ENCODE data around the gene RAB30. TPM values are rescaled to one million over a fixed set of nuclear protein-coding genes. Genes with fewer than 3 reads are reported as not detected.

Gene RAB30
- polyA plus RNA-seq, 1 donor from 2014 or later = 36.4 TPM

DNA sequence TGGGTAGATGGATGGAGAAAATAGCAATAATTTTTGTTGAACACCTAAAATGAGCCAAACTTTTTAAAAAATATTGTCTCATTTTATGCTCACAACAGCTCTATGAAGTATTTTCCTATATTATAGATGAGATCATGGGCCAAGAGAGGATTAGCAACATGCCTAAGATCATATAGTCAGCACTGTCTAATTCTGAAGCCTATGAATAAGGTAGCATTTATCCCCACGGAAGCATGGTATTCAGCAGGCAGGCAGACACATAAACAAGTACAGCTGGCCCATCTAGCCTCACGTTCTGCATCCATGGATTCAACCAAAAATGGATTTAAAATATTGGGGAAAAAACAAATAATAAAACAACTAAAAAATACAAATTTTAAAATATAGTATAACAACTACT lies 21.9 kb upstream of the RAB30 start:
- Histone ChIP-seq H2AFZ (ENCODE audit: low read depth, low read length) (no peak overlapping the region), H3K36me3 (ENCODE audit: insufficient read depth, low read length) (no peaks in the 10 kb centered on the region), H3K27ac (ENCODE audit: low read length) (no peak overlapping the region), H3F3A (ENCODE audit: insufficient read depth, low read length, poor library complexity, severe bottlenecking) (no peaks in the 10 kb centered on the region), H3K27me3 (ENCODE audit: insufficient read depth, low read depth, low read length) (no peaks in the 10 kb centered on the region), H3K79me2 (replicated peaks; ENCODE audit: insufficient read depth, low read length) (no peaks in the 10 kb centered on the region), H3K9ac (ENCODE audit: low read length) (no peak overlapping the region), H3K4me2 (ENCODE audit: low read length) (no peak overlapping the region), H4K20me1 (ENCODE audit: insufficient read depth) (no peaks in the 10 kb centered on the region), H3K4me3 (ENCODE audit: low read length) (no peak overlapping the region), H3K9me3 (ENCODE audit: low read length) (no peaks in the 10 kb centered on the region), H3K9me2 (ENCODE audit: insufficient read depth, low read length) (no peaks in the 10 kb centered on the region)
- TF ChIP-seq EP300 (conservative IDR thresholded peaks at IDR 0.05; ENCODE audit: poor library complexity, severe bottlenecking) (no peak), RAD21 (conservative IDR thresholded peaks at IDR 0.05) (no peak), TAF1 (IDR thresholded peaks at IDR 0.05; ENCODE audit: low read depth) (no peak), POLR2AphosphoS5 (IDR thresholded peaks at IDR 0.05) (no peak), EZH2 (IDR thresholded peaks at IDR 0.05; ENCODE audit: borderline replicate concordance, insufficient read depth, low read length, poor library complexity, severe bottlenecking) (no peak), SMC3 (conservative IDR thresholded peaks at IDR 0.05; ENCODE audit: poor library complexity) (no peak), MXI1 (conservative IDR thresholded peaks at IDR 0.05; ENCODE audit: poor library complexity, severe bottlenecking) (no peak)
- TF ChIP-seq, protein P1, sequence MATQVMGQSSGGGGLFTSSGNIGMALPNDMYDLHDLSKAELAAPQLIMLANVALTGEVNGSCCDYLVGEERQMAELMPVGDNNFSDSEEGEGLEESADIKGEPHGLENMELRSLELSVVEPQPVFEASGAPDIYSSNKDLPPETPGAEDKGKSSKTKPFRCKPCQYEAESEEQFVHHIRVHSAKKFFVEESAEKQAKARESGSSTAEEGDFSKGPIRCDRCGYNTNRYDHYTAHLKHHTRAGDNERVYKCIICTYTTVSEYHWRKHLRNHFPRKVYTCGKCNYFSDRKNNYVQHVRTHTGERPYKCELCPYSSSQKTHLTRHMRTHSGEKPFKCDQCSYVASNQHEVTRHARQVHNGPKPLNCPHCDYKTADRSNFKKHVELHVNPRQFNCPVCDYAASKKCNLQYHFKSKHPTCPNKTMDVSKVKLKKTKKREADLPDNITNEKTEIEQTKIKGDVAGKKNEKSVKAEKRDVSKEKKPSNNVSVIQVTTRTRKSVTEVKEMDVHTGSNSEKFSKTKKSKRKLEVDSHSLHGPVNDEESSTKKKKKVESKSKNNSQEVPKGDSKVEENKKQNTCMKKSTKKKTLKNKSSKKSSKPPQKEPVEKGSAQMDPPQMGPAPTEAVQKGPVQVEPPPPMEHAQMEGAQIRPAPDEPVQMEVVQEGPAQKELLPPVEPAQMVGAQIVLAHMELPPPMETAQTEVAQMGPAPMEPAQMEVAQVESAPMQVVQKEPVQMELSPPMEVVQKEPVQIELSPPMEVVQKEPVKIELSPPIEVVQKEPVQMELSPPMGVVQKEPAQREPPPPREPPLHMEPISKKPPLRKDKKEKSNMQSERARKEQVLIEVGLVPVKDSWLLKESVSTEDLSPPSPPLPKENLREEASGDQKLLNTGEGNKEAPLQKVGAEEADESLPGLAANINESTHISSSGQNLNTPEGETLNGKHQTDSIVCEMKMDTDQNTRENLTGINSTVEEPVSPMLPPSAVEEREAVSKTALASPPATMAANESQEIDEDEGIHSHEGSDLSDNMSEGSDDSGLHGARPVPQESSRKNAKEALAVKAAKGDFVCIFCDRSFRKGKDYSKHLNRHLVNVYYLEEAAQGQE (IDR thresholded peaks at IDR 0.05; ENCODE audit: borderline replicate concordance) = no peak

DNA sequence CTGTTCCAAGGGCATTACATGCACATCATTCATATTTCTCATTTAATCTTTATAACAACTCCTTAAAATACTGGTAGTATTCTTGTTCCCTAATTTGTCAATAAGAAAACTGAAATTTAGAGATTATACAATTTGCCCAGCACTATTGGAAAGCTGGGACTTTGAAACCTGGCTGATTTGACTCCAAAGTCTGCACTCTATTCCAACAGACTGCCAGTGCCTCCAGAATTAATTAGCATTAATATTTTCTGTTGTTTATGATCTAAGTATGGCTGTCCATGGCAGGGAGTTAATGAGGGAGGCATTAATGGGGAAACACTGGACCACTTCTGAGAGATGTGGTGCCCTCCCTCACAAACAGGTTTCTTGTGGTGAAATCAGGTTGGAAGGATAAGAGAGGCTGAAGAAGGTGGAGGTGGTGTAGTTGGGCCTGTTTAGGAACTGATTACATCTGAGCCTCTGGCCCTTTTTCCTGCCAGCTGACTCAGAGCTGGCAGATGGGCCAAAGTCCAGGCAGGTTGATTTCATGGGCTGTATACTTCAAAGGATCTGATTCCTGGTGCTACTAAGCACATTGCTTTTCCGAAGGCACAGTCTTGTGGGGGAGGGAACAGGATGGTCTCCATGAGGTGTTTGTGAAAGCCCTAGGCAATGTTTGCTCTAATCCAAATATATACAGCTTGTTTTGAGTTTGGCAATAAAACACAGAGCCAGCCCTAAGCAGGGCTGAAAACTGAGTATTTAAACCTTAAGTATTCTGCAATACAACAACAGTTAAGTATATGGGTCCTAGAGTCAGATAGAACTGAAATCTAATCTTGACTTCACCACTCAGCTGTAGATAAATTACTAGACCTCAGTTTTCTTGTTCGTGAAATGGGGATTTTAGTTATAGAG lies 21.0 kb upstream of the RAB30 start:
- H3K9me2 ChIP-seq (ENCODE audit: insufficient read depth, low read length) = no peaks in the 10 kb centered on the region
- H4K20me1 ChIP-seq (ENCODE audit: insufficient read depth) = no peaks in the 10 kb centered on the region
- H3K27ac ChIP-seq (ENCODE audit: low read length) = no peak overlapping the region
- no peak overlapping the region for H3K4me3 ChIP-seq (ENCODE audit: low read length)
- H3K36me3 ChIP-seq (ENCODE audit: insufficient read depth, low read length) = no peaks in the 10 kb centered on the region
- no peaks in the 10 kb centered on the region for H3K9me3 ChIP-seq (ENCODE audit: low read length)
- no peaks in the 10 kb centered on the region for H3K79me2 ChIP-seq (replicated peaks; ENCODE audit: insufficient read depth, low read length)
- H3K27me3 ChIP-seq (ENCODE audit: insufficient read depth, low read depth, low read length) = no peaks in the 10 kb centered on the region
- no peak for TF ChIP-seq POLR2AphosphoS5 (IDR thresholded peaks at IDR 0.05)
- no peak overlapping the region for H2AFZ ChIP-seq (ENCODE audit: low read depth, low read length)
- H3K4me2 ChIP-seq (ENCODE audit: low read length) = no peak overlapping the region
- H3K9ac ChIP-seq (ENCODE audit: low read length) = no peak overlapping the region
- H3F3A ChIP-seq (ENCODE audit: insufficient read depth, low read length, poor library complexity, severe bottlenecking) = no peaks in the 10 kb centered on the region

DNA sequence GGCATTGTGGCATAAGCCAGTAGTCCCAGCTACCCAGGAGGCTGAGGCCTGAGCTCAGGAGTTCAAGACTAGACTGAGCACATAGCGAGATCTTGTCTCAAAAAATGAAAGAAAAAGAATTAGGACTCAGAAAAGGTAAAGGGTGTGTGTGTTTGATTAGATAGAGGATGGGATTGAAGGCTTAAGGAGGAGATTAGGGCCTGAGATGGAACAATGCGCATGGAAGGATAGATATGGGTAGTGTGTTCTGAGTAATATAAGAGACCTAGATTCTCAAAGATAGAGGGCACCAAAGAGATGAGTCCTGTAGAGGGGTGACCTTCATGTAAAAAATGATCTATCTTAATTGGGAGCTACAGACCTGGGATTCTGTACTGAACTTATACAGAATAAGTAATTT lies 17.3 kb upstream of the RAB30 start:
- Histone ChIP-seq H3K79me2 (replicated peaks; ENCODE audit: insufficient read depth, low read length) (no peaks in the 10 kb centered on the region), H3K9ac (ENCODE audit: low read length) (no peak overlapping the region), H3K4me3 (ENCODE audit: low read length) (no peak overlapping the region), H2AFZ (ENCODE audit: low read depth, low read length) (no peak overlapping the region), H4K20me1 (ENCODE audit: insufficient read depth) (no peaks in the 10 kb centered on the region), H3K36me3 (ENCODE audit: insufficient read depth, low read length) (no peaks in the 10 kb centered on the region), H3K9me3 (ENCODE audit: low read length) (no peaks in the 10 kb centered on the region), H3K4me2 (ENCODE audit: low read length) (no peak overlapping the region), H3K27ac (ENCODE audit: low read length) (no peak overlapping the region), H3F3A (ENCODE audit: insufficient read depth, low read length, poor library complexity, severe bottlenecking) (no peaks in the 10 kb centered on the region), H3K9me2 (ENCODE audit: insufficient read depth, low read length) (no peaks in the 10 kb centered on the region), H3K27me3 (ENCODE audit: insufficient read depth, low read depth, low read length) (no peaks in the 10 kb centered on the region)
- TF ChIP-seq, protein P1 (IDR thresholded peaks at IDR 0.05; ENCODE audit: borderline replicate concordance) = no peak
- TF ChIP-seq EZH2 (IDR thresholded peaks at IDR 0.05; ENCODE audit: borderline replicate concordance, insufficient read depth, low read length, poor library complexity, severe bottlenecking) (no peak), POLR2AphosphoS5 (IDR thresholded peaks at IDR 0.05) (no peak), MXI1 (conservative IDR thresholded peaks at IDR 0.05; ENCODE audit: poor library complexity, severe bottlenecking) (no peak), EP300 (conservative IDR thresholded peaks at IDR 0.05; ENCODE audit: poor library complexity, severe bottlenecking) (no peak), SMC3 (conservative IDR thresholded peaks at IDR 0.05; ENCODE audit: poor library complexity) (no peak), TAF1 (IDR thresholded peaks at IDR 0.05; ENCODE audit: low read depth) (no peak), RAD21 (conservative IDR thresholded peaks at IDR 0.05) (no peak)
- TF ChIP-seq, protein P2, sequence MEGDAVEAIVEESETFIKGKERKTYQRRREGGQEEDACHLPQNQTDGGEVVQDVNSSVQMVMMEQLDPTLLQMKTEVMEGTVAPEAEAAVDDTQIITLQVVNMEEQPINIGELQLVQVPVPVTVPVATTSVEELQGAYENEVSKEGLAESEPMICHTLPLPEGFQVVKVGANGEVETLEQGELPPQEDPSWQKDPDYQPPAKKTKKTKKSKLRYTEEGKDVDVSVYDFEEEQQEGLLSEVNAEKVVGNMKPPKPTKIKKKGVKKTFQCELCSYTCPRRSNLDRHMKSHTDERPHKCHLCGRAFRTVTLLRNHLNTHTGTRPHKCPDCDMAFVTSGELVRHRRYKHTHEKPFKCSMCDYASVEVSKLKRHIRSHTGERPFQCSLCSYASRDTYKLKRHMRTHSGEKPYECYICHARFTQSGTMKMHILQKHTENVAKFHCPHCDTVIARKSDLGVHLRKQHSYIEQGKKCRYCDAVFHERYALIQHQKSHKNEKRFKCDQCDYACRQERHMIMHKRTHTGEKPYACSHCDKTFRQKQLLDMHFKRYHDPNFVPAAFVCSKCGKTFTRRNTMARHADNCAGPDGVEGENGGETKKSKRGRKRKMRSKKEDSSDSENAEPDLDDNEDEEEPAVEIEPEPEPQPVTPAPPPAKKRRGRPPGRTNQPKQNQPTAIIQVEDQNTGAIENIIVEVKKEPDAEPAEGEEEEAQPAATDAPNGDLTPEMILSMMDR (IDR thresholded peaks at IDR 0.05; ENCODE audit: poor library complexity, severe bottlenecking) = no peak
